Stimulated activated CD4-positive, alpha-beta T cell treated with anti-CD3 and anti-CD28 coated beads, Interleukin-1b, Interleukin-23, amount 100 ng/mL, for 4 hours (primary cell): ENCODE results near the gene NR1I3.

ENCODE experiments used
- DNase-seq, 2 donors: peaks; one replicate each; pipeline ENCODE4 v3.0.0-alpha.2; 2020; ENCODE audit warnings: low read depth in 2 of 2

NR1I3 gene

GRCh38 chr1:161196111-161196510 lies 41.9 kb downstream of the NR1I3 start:
- DNase-seq: no peak

GRCh38 chr1:161195171-161195570 lies 42.8 kb downstream of the NR1I3 start:
- no peak for DNase-seq

- no peak for DNase-seq
These were observed 44.3 kb downstream of the NR1I3 start for GRCh38 chr1:161193561-161194235.

- peak; percentile 29 to 52 for DNase-seq
These were observed 45.2 kb downstream of the NR1I3 start for GRCh38 chr1:161192476-161193465.

- no peak for DNase-seq
These were observed 46.0 kb downstream of the NR1I3 start for GRCh38 chr1:161191971-161192370.

GRCh38 chr1:161190962-161191521 lies 47.0 kb downstream of the NR1I3 start:
- no peak for DNase-seq

- DNase-seq: no peak
These were observed 49.0 kb downstream of the NR1I3 start for GRCh38 chr1:161189036-161189435.

GRCh38 chr1:161188381-161188780 lies 49.6 kb downstream of the NR1I3 start:
- no peak for DNase-seq

GRCh38 chr1:161187311-161187710 lies 50.7 kb downstream of the NR1I3 start:
- DNase-seq: no peak

- no peak for DNase-seq
These were observed 52.2 kb downstream of the NR1I3 start for GRCh38 chr1:161185732-161186311.

- peak; percentile 15 to 43 for DNase-seq
These were observed 52.7 kb downstream of the NR1I3 start for GRCh38 chr1:161185282-161185682.

- DNase-seq: peak; percentile 36 to 37
These were observed 55.8 kb downstream of the NR1I3 start for GRCh38 chr1:161182214-161182613.

- DNase-seq: no peak
These were observed 57.4 kb downstream of the NR1I3 start for GRCh38 chr1:161180639-161181038.

- DNase-seq: no peak
These were observed 58.3 kb downstream of the NR1I3 start for GRCh38 chr1:161179698-161180097.
